ENCODE measurements around the gene WHRN.
A peak's percentile ranks its signal among the peaks of the same experiment; 100 is the strongest.

Gene WHRN

DNA sequence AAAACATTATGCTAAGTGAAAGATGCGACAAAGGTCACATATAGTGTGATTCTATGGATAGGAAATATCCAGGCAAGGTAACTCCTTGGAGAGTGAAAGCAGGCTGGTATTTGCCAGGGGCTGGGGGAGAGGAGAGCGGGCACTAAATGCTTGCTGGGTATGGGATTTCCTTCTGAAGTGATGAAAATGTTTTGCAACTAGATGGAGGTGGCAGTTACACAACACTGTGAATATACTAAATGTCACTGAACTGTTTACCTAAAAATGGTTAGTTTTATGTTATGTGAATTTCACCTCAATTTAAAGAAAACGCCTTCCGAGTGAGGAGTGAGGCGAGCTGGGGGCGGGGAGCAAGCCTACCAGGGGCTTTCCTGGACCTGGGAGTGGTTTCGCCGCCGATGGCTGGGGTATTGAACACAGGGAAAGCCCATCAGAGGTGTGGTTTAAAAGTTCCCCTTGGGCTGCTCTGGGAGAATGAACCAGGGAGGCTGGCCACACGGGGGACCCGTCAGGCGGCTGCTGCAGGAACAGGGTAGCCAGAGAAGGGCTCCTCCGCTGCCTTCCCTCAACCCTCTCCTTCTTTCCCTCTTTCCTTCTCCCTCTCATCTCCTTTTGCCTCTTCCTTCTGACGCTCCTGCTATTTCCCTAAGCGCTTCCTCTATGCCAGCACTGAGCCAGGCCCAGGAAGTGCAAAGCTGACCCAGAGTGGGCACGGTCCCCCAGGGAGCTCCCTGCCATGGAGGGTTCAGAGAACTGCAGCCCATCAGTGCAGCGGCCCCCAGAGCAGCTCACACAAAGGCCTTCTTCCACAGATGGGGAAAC lies 122.4 kb downstream of the WHRN start:
- Mint-ChIP-seq H3K27me3 (no peaks in the 10 kb centered on the region), H3K4me3 (peak overlapping the region; percentile 89), H3K4me1 (ENCODE audit: low read depth) (peaks cover 71% of the 10 kb centered on the region), H3K9me3 (no peaks in the 10 kb centered on the region), H3K36me3 (ENCODE audit: low read depth) (peaks cover 78% of the 10 kb centered on the region), H3K27ac (peak overlapping the region; percentile 98)

DNA sequence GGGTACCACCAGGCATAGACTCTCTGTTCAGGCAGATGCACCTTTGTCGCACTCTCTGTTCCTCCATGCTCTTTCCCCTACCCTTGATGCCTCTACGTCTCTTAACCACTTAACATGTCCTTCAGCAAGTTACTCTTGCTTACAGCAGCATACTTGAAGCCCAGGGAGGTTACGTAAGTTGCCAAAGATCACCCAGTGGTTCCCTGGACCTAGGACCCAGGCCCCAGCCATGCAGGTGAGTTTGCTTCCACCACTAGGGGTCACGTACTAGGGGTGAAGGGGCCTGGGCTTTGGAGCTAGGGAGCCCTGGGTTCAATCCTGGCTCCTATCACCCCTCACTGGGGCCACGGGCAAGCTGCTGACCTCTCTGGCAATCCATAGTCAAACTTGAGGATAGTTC lies 126.4 kb downstream of the WHRN start:
- H3K27me3 Mint-ChIP-seq = no peaks in the 10 kb centered on the region
- no peak overlapping the region for H3K4me3 Mint-ChIP-seq
- peaks cover 81% of the 10 kb centered on the region for H3K36me3 Mint-ChIP-seq (ENCODE audit: low read depth)
- H3K27ac Mint-ChIP-seq = peak overlapping the region; percentile 90
- no peaks in the 10 kb centered on the region for H3K9me3 Mint-ChIP-seq
- H3K4me1 Mint-ChIP-seq (ENCODE audit: low read depth) = peaks cover 92% of the 10 kb centered on the region

DNA sequence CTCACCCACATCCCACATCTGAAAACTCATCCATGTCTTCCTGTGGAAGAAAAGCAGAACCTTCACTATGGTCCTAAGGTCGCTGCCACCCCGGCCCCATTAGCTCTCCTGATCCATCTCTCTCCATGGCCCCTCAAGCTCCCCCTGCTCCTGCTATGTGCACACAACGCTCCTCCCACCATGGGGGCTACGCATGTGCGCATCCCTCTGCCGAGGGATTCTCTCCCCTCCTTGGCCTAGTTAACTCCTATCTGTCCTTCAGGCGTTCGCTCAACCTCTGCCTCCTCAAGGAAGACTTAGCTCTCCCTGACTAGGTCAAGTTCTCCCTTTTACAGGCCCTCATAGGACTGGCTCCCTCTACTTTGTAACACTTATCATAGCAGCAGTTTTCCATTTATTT lies 127.3 kb downstream of the WHRN start:
- Mint-ChIP-seq H3K4me3 (no peak overlapping the region), H3K27ac (peak overlapping the region; percentile 90), H3K4me1 (ENCODE audit: low read depth) (peaks cover 92% of the 10 kb centered on the region), H3K27me3 (no peaks in the 10 kb centered on the region), H3K36me3 (ENCODE audit: low read depth) (peaks cover 85% of the 10 kb centered on the region), H3K9me3 (no peaks in the 10 kb centered on the region)

DNA sequence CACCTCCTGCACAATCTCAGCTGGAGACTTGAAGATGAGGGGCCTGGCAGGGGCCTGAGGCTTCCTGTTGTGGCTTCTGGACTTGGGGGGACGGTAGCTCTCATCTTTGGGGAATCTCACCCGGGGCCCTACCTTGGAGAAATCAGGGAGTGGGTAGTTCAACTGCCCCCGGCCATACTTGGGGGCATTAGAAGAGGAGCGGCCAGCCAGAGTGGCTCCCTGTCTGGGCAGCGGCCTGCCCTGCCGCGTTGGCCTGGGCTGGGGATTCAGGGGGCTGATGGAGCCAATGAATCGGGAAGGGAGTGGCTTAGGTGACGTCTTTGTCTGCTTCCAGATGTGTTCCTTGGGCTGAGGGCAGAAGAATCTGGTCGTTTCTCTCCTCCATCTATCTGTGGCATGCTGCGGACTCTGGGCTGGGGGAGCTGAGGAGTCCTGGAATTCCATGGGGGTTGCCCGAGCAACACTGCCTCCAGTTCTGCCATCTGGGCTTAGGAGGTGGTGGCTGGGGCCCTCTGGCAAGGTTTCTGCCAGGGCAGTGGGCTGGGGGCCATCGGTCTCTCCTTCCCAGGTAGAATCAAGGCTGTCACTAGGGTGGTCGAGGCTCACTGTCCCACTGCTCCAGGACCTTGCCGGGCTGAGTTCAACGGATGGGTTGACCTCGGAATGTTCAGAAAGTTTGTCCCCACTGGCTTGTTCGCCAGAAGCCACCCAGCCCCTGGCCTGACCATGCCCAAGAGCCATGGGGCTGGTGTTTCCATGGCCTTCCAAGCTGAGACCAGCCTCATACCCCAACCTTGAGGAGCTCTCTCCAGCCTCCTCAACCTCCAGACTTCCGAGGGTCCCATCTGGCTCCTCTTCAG lies 128.5 kb downstream of the WHRN start:
- peak overlapping the region; percentile 90 for H3K27ac Mint-ChIP-seq
- no peaks in the 10 kb centered on the region for H3K27me3 Mint-ChIP-seq
- H3K9me3 Mint-ChIP-seq = no peaks in the 10 kb centered on the region
- H3K36me3 Mint-ChIP-seq (ENCODE audit: low read depth) = peaks cover 88% of the 10 kb centered on the region
- H3K4me3 Mint-ChIP-seq = no peak overlapping the region
- peaks cover 92% of the 10 kb centered on the region for H3K4me1 Mint-ChIP-seq (ENCODE audit: low read depth)

DNA sequence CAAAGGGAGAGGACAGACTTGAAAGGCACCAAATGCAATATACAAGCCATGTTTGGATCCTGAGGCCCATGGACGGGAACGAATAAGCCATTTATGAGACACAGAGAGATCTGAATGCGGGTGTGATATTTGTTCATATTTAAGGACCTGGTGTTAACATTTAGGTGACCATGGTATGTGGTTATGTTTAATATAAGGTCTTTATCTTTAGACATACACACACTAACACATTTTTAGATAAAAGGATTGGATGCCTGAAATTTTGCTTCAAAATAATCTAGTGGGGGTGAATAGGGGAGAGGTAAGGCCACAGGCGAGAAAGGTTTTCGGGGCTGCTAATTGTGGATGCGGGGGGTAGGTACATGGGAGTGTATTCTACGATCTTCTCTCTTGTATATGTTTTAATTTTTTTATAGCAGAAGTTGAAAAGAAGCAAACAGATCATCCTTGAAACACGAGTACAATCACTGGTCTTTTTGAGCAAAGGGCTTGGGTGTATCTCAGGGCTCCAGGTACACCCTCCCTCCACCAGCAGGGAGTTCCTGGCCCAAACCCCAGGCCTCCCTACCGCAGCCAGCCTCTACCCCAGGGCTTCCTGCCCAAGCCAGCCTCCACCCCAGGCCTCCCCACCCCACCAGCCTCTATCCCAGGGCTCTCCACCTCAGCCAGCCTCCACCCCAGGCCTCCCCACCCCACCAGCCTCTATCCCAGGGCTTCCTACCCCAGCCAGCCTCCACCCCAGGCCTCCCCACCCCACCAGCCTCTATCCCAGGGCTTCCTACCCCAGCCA lies 129.7 kb downstream of the WHRN start:
- Mint-ChIP-seq H3K4me3 (peak overlapping the region; percentile 32), H3K27ac (peak overlapping the region; percentile 86), H3K27me3 (no peaks in the 10 kb centered on the region), H3K36me3 (ENCODE audit: low read depth) (peaks cover 89% of the 10 kb centered on the region), H3K4me1 (ENCODE audit: low read depth) (peaks cover 92% of the 10 kb centered on the region), H3K9me3 (no peaks in the 10 kb centered on the region)

DNA sequence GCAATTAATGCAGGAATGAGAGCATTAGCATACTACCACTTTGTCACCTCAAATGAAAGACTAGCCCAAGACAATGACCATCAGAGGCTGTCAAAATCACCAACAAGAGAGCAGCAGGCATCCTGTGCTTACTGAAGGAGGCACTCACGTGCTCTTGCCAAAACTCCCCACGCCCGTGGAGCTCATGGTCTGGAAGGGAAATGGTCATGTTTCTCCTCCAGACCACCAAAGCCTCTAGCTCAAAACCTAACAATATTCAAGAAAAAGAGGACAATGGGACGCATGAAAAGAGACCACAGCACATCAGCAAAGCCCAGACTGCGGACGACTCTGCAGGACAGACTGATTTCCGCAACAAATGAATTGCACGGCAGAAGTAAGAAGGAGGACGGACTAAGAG lies 130.3 kb downstream of the WHRN start:
- no peaks in the 10 kb centered on the region for H3K27me3 Mint-ChIP-seq
- peak overlapping the region; percentile 32 for H3K4me3 Mint-ChIP-seq
- H3K4me1 Mint-ChIP-seq (ENCODE audit: low read depth) = peaks cover 92% of the 10 kb centered on the region
- H3K36me3 Mint-ChIP-seq (ENCODE audit: low read depth) = peaks cover 84% of the 10 kb centered on the region
- H3K27ac Mint-ChIP-seq = peak overlapping the region; percentile 86
- H3K9me3 Mint-ChIP-seq = no peaks in the 10 kb centered on the region

DNA sequence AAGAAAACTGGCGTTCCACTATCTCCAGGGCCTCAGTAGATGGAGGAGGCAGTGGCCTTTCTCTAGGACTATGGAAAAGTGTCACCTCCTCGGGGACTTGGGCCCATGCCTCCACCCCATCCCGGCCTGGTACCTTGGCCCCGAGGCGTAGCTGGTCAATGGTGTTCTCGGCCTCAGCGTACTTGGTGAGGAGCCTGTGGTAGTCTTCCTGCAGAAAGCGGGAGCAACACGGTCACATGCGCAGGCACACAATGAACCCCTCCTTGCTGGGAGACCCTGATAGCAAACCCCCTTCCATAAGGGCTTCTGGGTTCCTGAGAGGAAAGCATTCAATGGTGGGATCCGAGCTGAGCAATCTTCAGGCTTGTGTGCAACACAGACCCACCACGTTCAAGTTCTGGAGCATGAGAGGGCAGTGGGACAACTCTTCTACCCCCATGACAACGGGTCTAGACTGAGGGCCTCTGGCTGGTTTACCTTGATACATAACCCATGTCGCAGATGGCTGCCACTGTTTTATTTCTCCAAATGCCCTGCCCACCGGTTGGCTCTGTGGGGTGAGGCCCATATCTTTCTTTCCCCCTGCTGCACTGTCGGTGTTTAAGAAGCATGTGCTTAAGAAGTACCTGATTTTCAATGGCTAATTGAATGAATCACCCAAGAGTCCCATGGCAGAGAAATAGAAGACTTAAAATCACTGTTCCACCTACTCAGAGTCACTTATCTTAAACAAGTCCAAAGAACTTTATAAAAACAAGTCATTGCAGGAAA lies 131.1 kb downstream of the WHRN start:
- Mint-ChIP-seq H3K4me3 (peak overlapping the region; percentile 10), H3K27ac (peak overlapping the region; percentile 86), H3K27me3 (no peaks in the 10 kb centered on the region), H3K4me1 (ENCODE audit: low read depth) (peaks cover 92% of the 10 kb centered on the region), H3K9me3 (no peaks in the 10 kb centered on the region), H3K36me3 (ENCODE audit: low read depth) (peaks cover 84% of the 10 kb centered on the region)

DNA sequence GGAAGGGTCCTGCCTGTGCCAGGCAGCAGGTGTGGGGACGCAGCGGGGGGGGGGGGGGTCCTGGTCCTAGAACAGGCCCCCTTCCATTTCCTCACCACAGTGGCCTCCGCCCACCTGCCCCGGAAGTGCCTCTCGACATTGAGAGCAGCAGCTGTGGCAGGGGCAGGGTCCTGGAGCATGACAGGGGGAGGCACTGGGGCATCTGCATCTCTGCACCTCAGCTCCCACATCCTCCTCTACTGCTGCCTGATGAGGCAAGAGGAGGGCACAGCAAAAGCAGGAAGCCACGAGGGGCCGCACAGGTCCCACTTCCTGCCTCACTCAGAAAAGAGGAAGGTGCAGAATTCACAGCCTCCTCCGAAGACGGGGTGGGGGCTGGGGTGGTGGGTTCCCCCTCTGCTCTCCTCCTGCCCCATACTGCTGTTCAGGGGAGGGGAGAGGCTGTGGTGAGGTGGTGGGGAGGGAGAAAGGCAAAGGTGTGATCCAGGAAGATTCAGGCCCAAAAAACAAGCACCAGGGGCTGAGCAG lies 132.3 kb downstream of the WHRN start:
- peak overlapping the region; percentile 73 for H3K4me3 Mint-ChIP-seq
- H3K36me3 Mint-ChIP-seq (ENCODE audit: low read depth) = peaks cover 80% of the 10 kb centered on the region
- H3K27me3 Mint-ChIP-seq = no peaks in the 10 kb centered on the region
- peak overlapping the region; percentile 86 for H3K27ac Mint-ChIP-seq
- H3K4me1 Mint-ChIP-seq (ENCODE audit: low read depth) = peaks cover 90% of the 10 kb centered on the region
- no peaks in the 10 kb centered on the region for H3K9me3 Mint-ChIP-seq

DNA sequence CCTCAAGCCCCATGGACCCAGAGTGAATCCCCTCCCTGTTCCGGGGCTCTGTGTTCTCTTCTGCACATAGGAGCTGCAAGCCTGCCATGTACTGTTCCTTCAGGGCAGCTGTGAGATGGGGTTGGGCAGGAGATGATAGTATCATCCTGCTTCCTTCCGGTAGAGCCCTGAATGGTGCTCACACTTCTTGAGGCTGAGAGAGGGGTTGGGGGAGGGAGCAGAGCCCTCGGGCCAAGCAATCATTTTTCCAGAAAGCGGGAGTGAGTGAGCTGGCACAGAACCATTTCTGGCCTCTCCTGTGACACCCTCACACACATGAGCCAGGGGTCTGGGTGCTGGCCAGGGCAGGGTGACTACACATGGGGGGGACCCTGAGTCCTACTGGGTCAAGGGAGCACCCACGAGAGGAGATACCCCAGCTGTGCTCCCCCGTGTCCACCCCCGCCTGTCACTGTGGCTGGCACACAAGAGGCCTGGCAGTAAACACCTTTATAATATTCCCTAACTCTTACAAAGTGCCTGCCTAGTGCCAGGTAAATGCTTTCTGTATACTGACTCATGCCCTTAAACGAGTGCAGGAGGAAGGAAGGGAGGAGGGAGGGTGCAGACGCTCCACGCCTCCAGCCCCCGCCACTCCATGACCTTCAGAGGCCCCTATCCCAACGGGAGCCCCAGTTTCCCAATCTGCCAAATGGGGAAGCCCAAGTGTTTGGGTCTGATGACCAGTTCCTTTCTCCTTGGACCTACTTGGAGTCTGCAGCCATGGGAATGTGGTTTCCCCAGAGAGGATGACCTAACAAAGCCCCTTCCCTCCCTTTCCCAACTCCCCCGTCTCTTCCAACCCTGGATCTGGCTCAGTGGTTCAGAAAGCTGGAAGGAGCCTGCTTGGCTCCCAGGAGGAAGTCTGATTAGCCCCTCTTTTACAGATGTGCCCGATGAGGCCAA lies 133.0 kb downstream of the WHRN start:
- H3K4me3 Mint-ChIP-seq = peak overlapping the region; percentile 73
- H3K27ac Mint-ChIP-seq = peak overlapping the region; percentile 86
- H3K9me3 Mint-ChIP-seq = no peaks in the 10 kb centered on the region
- H3K27me3 Mint-ChIP-seq = no peaks in the 10 kb centered on the region
- H3K36me3 Mint-ChIP-seq (ENCODE audit: low read depth) = peaks cover 80% of the 10 kb centered on the region
- H3K4me1 Mint-ChIP-seq (ENCODE audit: low read depth) = peaks cover 92% of the 10 kb centered on the region

DNA sequence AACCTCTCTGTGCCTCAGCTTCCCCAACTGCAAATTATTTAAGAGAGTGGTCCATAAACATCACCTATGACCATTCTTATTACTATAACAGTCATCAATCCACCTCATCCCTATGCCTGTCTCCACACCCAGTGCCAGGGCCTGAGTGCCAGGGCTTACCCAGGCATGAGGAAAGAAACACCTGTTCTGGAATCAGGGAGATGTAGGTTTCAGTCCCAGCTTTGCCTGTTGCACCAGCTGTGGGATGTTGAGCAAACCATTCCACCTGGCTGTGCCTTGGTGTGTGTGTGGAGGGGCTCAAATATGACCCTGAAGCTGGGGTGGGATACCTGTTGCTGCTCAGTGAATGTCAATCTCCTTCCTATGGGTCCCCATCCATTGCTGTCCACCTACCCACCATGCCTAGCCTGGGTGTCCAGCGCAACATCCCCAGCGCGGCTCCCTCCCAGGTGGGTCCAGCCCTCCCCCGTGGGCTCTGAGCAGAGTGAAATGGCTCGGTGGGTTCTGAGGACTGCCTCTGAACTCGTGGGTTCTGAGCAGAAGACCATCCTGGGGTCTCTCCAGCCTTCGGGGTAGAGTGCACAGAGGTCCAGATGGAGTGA lies 133.8 kb downstream of the WHRN start:
- peak overlapping the region; percentile 86 for H3K27ac Mint-ChIP-seq
- no peaks in the 10 kb centered on the region for H3K27me3 Mint-ChIP-seq
- H3K4me1 Mint-ChIP-seq (ENCODE audit: low read depth) = peaks cover 94% of the 10 kb centered on the region
- H3K4me3 Mint-ChIP-seq = peak overlapping the region; percentile 73
- no peaks in the 10 kb centered on the region for H3K9me3 Mint-ChIP-seq
- peaks cover 80% of the 10 kb centered on the region for H3K36me3 Mint-ChIP-seq (ENCODE audit: low read depth)

DNA sequence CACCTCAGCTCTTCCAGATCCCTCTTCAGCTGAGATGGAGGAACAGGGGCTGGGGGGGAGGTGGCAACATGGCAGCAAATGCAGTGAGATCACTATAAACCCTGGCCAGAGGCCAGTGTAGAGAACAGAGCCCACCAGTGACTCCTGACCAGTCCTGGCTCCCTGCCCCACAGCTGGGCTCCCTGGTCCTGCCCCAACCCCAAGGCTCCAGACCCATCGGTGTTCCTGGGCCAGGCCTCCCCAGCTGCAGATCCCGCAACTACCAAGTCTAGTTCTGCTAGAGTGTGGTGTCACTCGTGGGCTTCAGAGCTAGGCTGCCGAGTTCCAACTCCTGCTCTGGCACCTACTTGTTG lies 134.3 kb downstream of the WHRN start:
- peaks cover 83% of the 10 kb centered on the region for H3K36me3 Mint-ChIP-seq (ENCODE audit: low read depth)
- H3K9me3 Mint-ChIP-seq = no peaks in the 10 kb centered on the region
- H3K4me1 Mint-ChIP-seq (ENCODE audit: low read depth) = peaks cover 97% of the 10 kb centered on the region
- H3K27ac Mint-ChIP-seq = peak overlapping the region; percentile 86
- no peak overlapping the region for H3K4me3 Mint-ChIP-seq
- H3K27me3 Mint-ChIP-seq = no peaks in the 10 kb centered on the region

DNA sequence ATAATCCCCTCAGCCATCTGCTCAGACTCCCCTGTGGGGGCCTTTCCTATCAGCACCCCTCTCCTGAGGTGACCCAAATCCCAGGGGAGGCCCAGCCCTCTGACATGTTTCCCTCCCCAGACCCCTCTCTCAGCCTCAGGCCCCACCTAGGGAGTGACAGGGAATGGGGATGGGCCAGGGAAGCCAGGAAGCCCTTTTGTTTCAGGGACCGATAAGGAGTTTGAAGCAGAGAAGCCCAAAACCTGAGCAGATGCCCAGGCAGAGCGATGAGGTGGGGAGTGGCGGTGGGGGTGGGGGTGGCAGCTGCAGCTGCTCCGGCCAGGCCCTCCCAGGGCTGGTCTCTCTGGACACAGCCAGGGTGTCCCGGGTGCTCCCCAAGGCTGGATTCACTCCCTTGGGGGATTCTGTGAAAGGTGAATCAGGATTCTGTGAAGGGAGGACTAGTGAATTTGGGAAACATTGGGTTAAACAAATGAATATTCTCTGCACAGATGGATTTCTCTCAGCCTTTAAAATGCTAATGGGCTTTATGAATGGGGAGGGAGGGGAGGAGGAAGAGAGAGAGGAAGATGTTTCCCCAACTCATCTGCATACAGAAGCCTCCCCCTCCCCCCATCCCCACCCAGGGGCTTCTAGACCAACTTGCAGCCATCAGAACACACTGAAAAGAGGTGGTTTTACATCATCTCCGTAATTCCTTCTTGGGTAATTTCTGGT lies 134.9 kb downstream of the WHRN start:
- H3K4me1 Mint-ChIP-seq (ENCODE audit: low read depth) = peaks cover 98% of the 10 kb centered on the region
- H3K4me3 Mint-ChIP-seq = no peak overlapping the region
- H3K36me3 Mint-ChIP-seq (ENCODE audit: low read depth) = peaks cover 86% of the 10 kb centered on the region
- H3K27ac Mint-ChIP-seq = peak overlapping the region; percentile 86
- H3K27me3 Mint-ChIP-seq = no peaks in the 10 kb centered on the region
- no peaks in the 10 kb centered on the region for H3K9me3 Mint-ChIP-seq

Measured in stimulated activated naive CD8-positive, alpha-beta T cell treated with anti-CD3 and anti-CD28 coated beads, Interleukin-15, Interleukin-2, amounts not matched to agents 100 ng/mL and 50 ng/mL, for 24 hours (primary cell).